ENCODE data around the gene TTN. TPM values are rescaled to one million over a fixed set of nuclear protein-coding genes. Genes with fewer than 3 reads are reported as not detected.

The TTN gene
- total and polyA plus RNA-seq, 2 of the 8 experiments (the other 6 are each of a cell fraction or from before 2014, with no cell fraction given): 0.30 to 9.7 TPM

- TF ChIP-seq CHD7 (IDR thresholded peaks at IDR 0.05; ENCODE audit: insufficient replicate concordance, low read length): no peak
These were observed 59.5 kb downstream of the TTN start (continued) for GRCh38 chr2:178747767-178748166.

Measured in H1 (cell line).